BLaER1 (cell line): Measurements from ENCODE around the gene WDR1.

ENCODE experiments used
- H3K27ac ChIP-seq: shearing (Covaris generic); formaldehyde crosslinking; 2 replicates; pipeline ENCODE4 v1.8.1; 2022
- H3K27me3 ChIP-seq: shearing (Covaris generic); formaldehyde crosslinking; 2 replicates; pipeline ENCODE4 v1.8.1; 2022
- H3K36me3 ChIP-seq: shearing (Covaris generic); formaldehyde crosslinking; 2 replicates; pipeline ENCODE4 v1.8.1; 2022
- H3K4me1 ChIP-seq: shearing (Covaris generic); formaldehyde crosslinking; 2 replicates; pipeline ENCODE4 v1.8.1; 2022
- H3K4me2 ChIP-seq: shearing (Covaris generic); formaldehyde crosslinking; 2 replicates; pipeline ENCODE4 v1.8.1; 2022
- H3K4me3 ChIP-seq: shearing (Covaris generic); formaldehyde crosslinking; 2 replicates; pipeline ENCODE4 v1.8.1; 2022
- H3K9ac ChIP-seq: shearing (Covaris generic); formaldehyde crosslinking; 2 replicates; pipeline ENCODE4 v1.8.1; 2022
- H3K9me3 ChIP-seq: shearing (Covaris generic); formaldehyde crosslinking; 2 replicates; pipeline ENCODE4 v1.8.1; 2022
- H4K20me1 ChIP-seq: shearing (Covaris generic); formaldehyde crosslinking; 2 replicates; pipeline ENCODE4 v1.8.1; 2022
- Cebpa-rat ChIP-seq: shearing (Covaris generic); IDR thresholded peaks from 2 replicates; pipeline ENCODE4 v1.8.1; 2022

Gene WDR1

GRCh38 chr4:10061650-10062415, 54.8 kb downstream of the WDR1 start:
- TF ChIP-seq Cebpa-rat = no peak
- H3K4me2 ChIP-seq = peak overlapping the region; percentile 77
- no peaks in the 10 kb centered on the region for H4K20me1 ChIP-seq
- H3K9ac ChIP-seq = no peak overlapping the region
- H3K36me3 ChIP-seq = no peaks in the 10 kb centered on the region
- no peak overlapping the region for H3K27ac ChIP-seq
- H3K9me3 ChIP-seq = no peaks in the 10 kb centered on the region
- no peaks in the 10 kb centered on the region for H3K27me3 ChIP-seq
- no peak overlapping the region for H3K4me3 ChIP-seq
- peaks cover 47% of the 10 kb centered on the region for H3K4me1 ChIP-seq

- no peak for TF ChIP-seq Cebpa-rat
- Histone ChIP-seq H3K9ac (no peak overlapping the region), H3K9me3 (no peaks in the 10 kb centered on the region), H3K4me3 (no peak overlapping the region), H3K27me3 (no peaks in the 10 kb centered on the region), H3K36me3 (no peaks in the 10 kb centered on the region), H3K4me1 (peaks cover 42% of the 10 kb centered on the region), H3K4me2 (no peak overlapping the region), H3K27ac (no peak overlapping the region), H4K20me1 (no peaks in the 10 kb centered on the region)
These were observed 58.2 kb downstream of the WDR1 start for GRCh38 chr4:10058371-10058770.

- H4K20me1 ChIP-seq = no peaks in the 10 kb centered on the region
- no peak overlapping the region for H3K9ac ChIP-seq
These were observed 59.6 kb downstream of the WDR1 start for GRCh38 chr4:10057023-10057395.

GRCh38 chr4:10056334-10057022, 60.1 kb downstream of the WDR1 start:
- no peak overlapping the region for H3K4me2 ChIP-seq
- H3K27ac ChIP-seq = no peak overlapping the region
- H3K4me1 ChIP-seq = peaks cover 23% of the 10 kb centered on the region
- H3K27me3 ChIP-seq = no peaks in the 10 kb centered on the region
- H3K9me3 ChIP-seq = no peaks in the 10 kb centered on the region
- H4K20me1 ChIP-seq = no peaks in the 10 kb centered on the region
- H3K4me3 ChIP-seq = no peak overlapping the region
- H3K36me3 ChIP-seq = no peaks in the 10 kb centered on the region
- TF ChIP-seq Cebpa-rat = no peak
- no peak overlapping the region for H3K9ac ChIP-seq

More at GRCh38 chr4:10057023-10057395, 59.6 kb downstream of the WDR1 start:
- Histone ChIP-seq H3K9me3 (no peaks in the 10 kb centered on the region), H3K4me2 (no peak overlapping the region), H3K4me1 (peaks cover 28% of the 10 kb centered on the region), H3K4me3 (no peak overlapping the region), H3K27ac (no peak overlapping the region), H3K36me3 (no peaks in the 10 kb centered on the region), H3K27me3 (no peaks in the 10 kb centered on the region)
- TF ChIP-seq Cebpa-rat = no peak

- H3K4me1 ChIP-seq = peaks cover 17% of the 10 kb centered on the region
- H3K4me3 ChIP-seq = no peak overlapping the region
- no peaks in the 10 kb centered on the region for H3K9me3 ChIP-seq
- H3K27ac ChIP-seq = no peak overlapping the region
- TF ChIP-seq Cebpa-rat = no peak
- no peaks in the 10 kb centered on the region for H3K27me3 ChIP-seq
- no peak overlapping the region for H3K4me2 ChIP-seq
- H3K9ac ChIP-seq = no peak overlapping the region
- no peaks in the 10 kb centered on the region for H4K20me1 ChIP-seq
- no peaks in the 10 kb centered on the region for H3K36me3 ChIP-seq
These were observed 60.7 kb downstream of the WDR1 start for GRCh38 chr4:10055871-10056270.

GRCh38 chr4:10054571-10055041, 62.0 kb downstream of the WDR1 start:
- no peak for TF ChIP-seq Cebpa-rat
- Histone ChIP-seq H3K9ac (no peak overlapping the region), H3K36me3 (no peaks in the 10 kb centered on the region), H3K27me3 (no peaks in the 10 kb centered on the region), H3K4me2 (no peak overlapping the region), H3K9me3 (no peaks in the 10 kb centered on the region), H4K20me1 (no peaks in the 10 kb centered on the region), H3K4me3 (no peak overlapping the region), H3K4me1 (peaks cover 13% of the 10 kb centered on the region), H3K27ac (no peak overlapping the region)

GRCh38 chr4:10053635-10054453, 62.8 kb downstream of the WDR1 start:
- Histone ChIP-seq H3K9me3 (no peaks in the 10 kb centered on the region), H4K20me1 (no peaks in the 10 kb centered on the region), H3K9ac (no peak overlapping the region), H3K4me3 (no peak overlapping the region), H3K4me1 (peaks cover 13% of the 10 kb centered on the region), H3K27me3 (no peaks in the 10 kb centered on the region), H3K36me3 (no peaks in the 10 kb centered on the region), H3K27ac (no peak overlapping the region), H3K4me2 (no peak overlapping the region)
- no peak for TF ChIP-seq Cebpa-rat

GRCh38 chr4:10051517-10052135, 65.0 kb downstream of the WDR1 start:
- Histone ChIP-seq H3K4me1 (peaks cover 13% of the 10 kb centered on the region), H3K4me2 (no peak overlapping the region), H3K9ac (no peak overlapping the region), H3K4me3 (no peak overlapping the region), H4K20me1 (no peaks in the 10 kb centered on the region), H3K27me3 (no peaks in the 10 kb centered on the region), H3K27ac (no peak overlapping the region), H3K9me3 (no peaks in the 10 kb centered on the region), H3K36me3 (no peaks in the 10 kb centered on the region)
- TF ChIP-seq Cebpa-rat = no peak

- no peak overlapping the region for H3K9ac ChIP-seq
- H4K20me1 ChIP-seq = no peaks in the 10 kb centered on the region
- peaks cover 13% of the 10 kb centered on the region for H3K4me1 ChIP-seq
- no peak overlapping the region for H3K4me2 ChIP-seq
- no peak for TF ChIP-seq Cebpa-rat
- no peaks in the 10 kb centered on the region for H3K36me3 ChIP-seq
- H3K9me3 ChIP-seq = no peaks in the 10 kb centered on the region
- no peak overlapping the region for H3K4me3 ChIP-seq
- no peak overlapping the region for H3K27ac ChIP-seq
- H3K27me3 ChIP-seq = no peaks in the 10 kb centered on the region
These were observed 65.9 kb downstream of the WDR1 start for GRCh38 chr4:10050721-10051120.
